ENCODE data around the gene SCNN1B.
A peak's percentile ranks its signal among the peaks of the same experiment; 100 is the strongest.

The SCNN1B gene

DNA sequence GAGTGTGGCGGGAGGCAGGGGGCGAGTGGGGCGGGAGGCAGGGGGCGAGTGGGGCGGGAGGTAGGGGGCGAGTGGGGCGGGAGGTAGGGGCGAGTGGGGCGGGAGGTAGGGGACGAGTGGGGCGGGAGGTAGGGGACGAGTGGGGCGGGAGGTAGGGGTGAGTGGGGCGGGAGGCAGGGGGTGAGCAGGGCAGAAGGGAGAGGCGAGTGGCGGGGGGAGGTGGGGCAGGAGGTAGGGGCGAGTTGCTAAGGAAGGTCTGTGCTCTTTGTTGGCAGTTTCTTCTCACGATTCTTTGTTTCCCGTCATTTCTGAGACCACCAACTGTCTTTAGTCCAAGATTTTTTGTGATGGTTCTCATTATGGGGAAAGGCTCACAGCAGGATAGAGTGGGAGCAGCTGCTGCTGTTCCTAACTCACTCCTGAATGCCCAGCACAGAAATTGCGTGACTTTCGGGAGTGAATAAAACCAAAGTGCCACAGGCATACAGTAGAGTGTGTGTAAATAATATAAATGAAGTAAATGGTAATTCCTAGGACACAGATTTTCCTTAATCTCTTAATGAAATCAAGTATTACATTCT is 106.2 kb downstream of the SCNN1B start:
- Histone ChIP-seq H3K27ac (ENCODE audit: low read depth, low read length) (no peak overlapping the region), H3K27me3 (ENCODE audit: control insufficient read depth in 5 of 5, insufficient read depth in 4 of 5, low read length in 5 of 5) (no peaks in the 10 kb centered on the region), H3K36me3 (ENCODE audit: control insufficient read depth in 5 of 5, insufficient read depth in 5 of 5, low read length in 5 of 5) (peaks cover 19 to 87% (median 73%) of the 10 kb centered on the region in 5 donors), H3K9me3 (ENCODE audit: control insufficient read depth in 5 of 5, low read length in 5 of 5) (no peaks in the 10 kb centered on the region), H3K9ac (ENCODE audit: low read length in 5 of 5) (no peak overlapping the region), H3K4me3 (ENCODE audit: low read depth in 1 of 5, low read length in 5 of 5) (no peak overlapping the region), H3K4me1 (ENCODE audit: control insufficient read depth in 5 of 5, insufficient read depth in 5 of 5, low read length in 5 of 5) (peaks cover 0 to 6% (median 0%) of the 10 kb centered on the region in 5 donors)

DNA sequence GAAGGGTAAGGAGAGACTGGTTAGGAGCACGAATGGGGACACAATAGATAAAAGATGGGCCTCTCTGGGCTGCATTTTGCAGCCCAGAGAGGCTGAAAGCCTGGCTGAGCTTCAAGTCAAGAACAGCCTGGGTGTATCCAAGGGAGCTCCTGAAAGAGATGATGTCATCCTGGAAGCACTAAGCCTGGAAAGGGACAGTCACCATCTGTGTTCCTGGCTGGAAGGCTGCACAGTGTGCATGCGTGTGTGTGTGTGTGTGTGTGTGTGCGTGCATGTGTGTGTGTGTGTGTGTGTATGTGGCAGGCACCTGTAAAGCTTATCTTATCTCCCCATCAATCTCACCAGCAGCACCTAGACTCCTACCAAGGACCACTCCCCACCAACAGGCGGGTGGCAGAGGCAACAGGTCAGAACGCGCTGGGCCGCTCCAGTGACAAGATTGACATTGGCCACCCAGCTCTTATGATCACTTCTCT is 106.8 kb downstream of the SCNN1B start:
- H3K4me3 ChIP-seq (ENCODE audit: low read depth in 1 of 5, low read length in 5 of 5), result no peak overlapping the region
- peaks cover 0 to 6% (median 0%) of the 10 kb centered on the region in 5 donors for H3K4me1 ChIP-seq (ENCODE audit: control insufficient read depth in 5 of 5, insufficient read depth in 5 of 5, low read length in 5 of 5)
- H3K9me3 ChIP-seq (ENCODE audit: control insufficient read depth in 5 of 5, low read length in 5 of 5), result no peaks in the 10 kb centered on the region
- no peaks in the 10 kb centered on the region for H3K27me3 ChIP-seq (ENCODE audit: control insufficient read depth in 5 of 5, insufficient read depth in 4 of 5, low read length in 5 of 5)
- H3K36me3 ChIP-seq (ENCODE audit: control insufficient read depth in 5 of 5, insufficient read depth in 5 of 5, low read length in 5 of 5), result peaks cover 23 to 87% (median 74%) of the 10 kb centered on the region in 5 donors
- H3K9ac ChIP-seq (ENCODE audit: low read length in 5 of 5), result no peak overlapping the region
- H3K27ac ChIP-seq (ENCODE audit: low read depth, low read length), result no peak overlapping the region

DNA sequence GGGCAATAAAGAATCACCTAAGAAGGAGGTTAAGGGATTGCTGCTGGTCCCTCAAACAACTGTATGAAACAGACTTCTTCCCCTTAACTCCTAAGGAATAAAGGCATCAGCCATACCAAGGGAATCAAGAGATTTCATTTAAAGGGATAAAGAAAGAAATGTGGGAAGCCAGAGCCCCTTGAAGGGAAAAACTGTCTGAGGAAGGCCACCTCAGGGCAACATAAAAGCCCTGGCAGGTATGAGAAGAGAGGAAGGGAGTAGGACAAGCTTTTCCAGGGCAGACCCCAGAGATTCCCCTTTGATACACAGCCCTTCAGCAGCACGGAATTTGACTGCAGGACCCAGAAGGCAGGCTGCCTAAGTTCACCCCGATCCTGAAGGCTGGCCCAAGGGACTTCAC is 107.4 kb downstream of the SCNN1B start:
- H3K36me3 ChIP-seq (ENCODE audit: control insufficient read depth in 5 of 5, insufficient read depth in 5 of 5, low read length in 5 of 5), result peaks cover 25 to 88% (median 74%) of the 10 kb centered on the region in 5 donors
- H3K27ac ChIP-seq (ENCODE audit: low read depth, low read length), result no peak overlapping the region
- peaks cover 0 to 6% (median 0%) of the 10 kb centered on the region in 5 donors for H3K4me1 ChIP-seq (ENCODE audit: control insufficient read depth in 5 of 5, insufficient read depth in 5 of 5, low read length in 5 of 5)

DNA sequence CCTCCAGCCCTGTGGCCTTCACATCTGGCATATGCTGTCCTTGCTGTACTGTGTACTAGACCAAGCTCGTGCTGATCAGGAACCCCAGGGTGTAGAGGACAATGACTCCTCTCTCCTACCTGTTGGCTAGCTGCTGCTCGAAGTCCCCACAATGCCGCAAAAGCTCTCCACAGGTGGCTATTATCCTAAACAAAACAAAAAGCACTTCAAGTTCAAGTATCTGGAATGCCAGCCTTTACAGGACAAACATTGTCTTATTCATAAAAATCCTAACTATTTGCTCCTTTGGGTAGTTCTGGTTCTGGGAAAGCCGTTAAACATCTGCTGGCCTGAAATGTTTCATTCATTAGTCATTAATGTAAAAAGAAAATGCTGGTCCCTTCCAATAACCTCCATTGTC is 108.1 kb downstream of the SCNN1B start:
- H3K36me3 ChIP-seq (ENCODE audit: control insufficient read depth in 5 of 5, insufficient read depth in 5 of 5, low read length in 5 of 5), result peaks cover 25 to 88% (median 74%) of the 10 kb centered on the region in 5 donors
- no peaks in the 10 kb centered on the region for H3K9me3 ChIP-seq (ENCODE audit: control insufficient read depth in 5 of 5, low read length in 5 of 5)
- no peak overlapping the region for H3K9ac ChIP-seq (ENCODE audit: low read length in 5 of 5)
- H3K27ac ChIP-seq (ENCODE audit: low read depth, low read length), result no peak overlapping the region
- no peaks in the 10 kb centered on the region for H3K27me3 ChIP-seq (ENCODE audit: control insufficient read depth in 5 of 5, insufficient read depth in 4 of 5, low read length in 5 of 5)
- no peak overlapping the region for H3K4me3 ChIP-seq (ENCODE audit: low read depth in 1 of 5, low read length in 5 of 5)
- H3K4me1 ChIP-seq (ENCODE audit: control insufficient read depth in 5 of 5, insufficient read depth in 5 of 5, low read length in 5 of 5), result peaks cover 0 to 6% (median 0%) of the 10 kb centered on the region in 5 donors

More for the DNA sequence above, 107.4 kb downstream of the SCNN1B start:
- Histone ChIP-seq H3K9me3 (ENCODE audit: control insufficient read depth in 5 of 5, low read length in 5 of 5) (no peaks in the 10 kb centered on the region), H3K27me3 (ENCODE audit: control insufficient read depth in 5 of 5, insufficient read depth in 4 of 5, low read length in 5 of 5) (no peaks in the 10 kb centered on the region), H3K9ac (ENCODE audit: low read length in 5 of 5) (no peak overlapping the region), H3K4me3 (ENCODE audit: low read depth in 1 of 5, low read length in 5 of 5) (no peak overlapping the region)

DNA sequence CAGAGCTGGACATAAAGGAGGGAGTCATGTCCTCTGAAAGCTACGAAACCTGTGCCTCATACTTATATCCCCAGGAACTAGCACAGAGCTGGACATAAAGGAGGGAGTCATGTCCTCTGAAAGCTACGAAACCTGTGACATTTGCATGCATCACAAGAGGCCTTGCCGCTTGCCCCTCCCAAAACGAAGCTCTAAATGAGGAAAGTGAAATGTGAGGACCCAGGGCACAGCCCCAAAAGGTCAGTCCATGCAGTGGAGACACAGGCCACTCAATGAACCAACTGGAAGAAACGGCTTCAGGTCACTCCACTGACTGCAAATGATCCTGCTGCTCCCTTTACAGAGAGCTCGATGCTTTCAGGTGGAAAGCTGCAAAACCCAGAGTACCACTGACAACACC is 112.6 kb downstream of the SCNN1B start:
- peaks cover 28 to 85% (median 74%) of the 10 kb centered on the region in 5 donors for H3K36me3 ChIP-seq (ENCODE audit: control insufficient read depth in 5 of 5, insufficient read depth in 5 of 5, low read length in 5 of 5)
- H3K4me1 ChIP-seq (ENCODE audit: control insufficient read depth in 5 of 5, insufficient read depth in 5 of 5, low read length in 5 of 5), result no peaks in the 10 kb centered on the region

DNA sequence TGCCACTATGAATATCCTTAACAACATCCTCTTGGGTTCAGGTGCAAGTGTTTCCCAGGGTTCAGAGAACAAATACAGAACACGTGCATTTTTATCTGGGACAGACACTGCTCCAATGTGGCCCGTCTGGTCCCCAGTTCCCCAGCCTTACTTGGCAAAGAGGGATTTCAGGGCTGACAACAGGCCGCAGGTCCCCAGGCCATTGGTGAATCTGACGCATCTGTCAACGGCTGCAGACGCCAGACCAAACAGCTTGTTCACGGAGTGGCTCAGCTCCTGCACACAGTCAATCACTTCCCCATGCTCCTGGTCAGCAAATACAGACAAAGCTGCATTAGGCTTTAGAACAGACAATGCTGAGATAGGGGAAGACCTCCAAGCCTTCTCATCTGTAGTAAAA is 114.7 kb downstream of the SCNN1B start:
- Histone ChIP-seq H3K4me3 (ENCODE audit: low read depth in 1 of 5, low read length in 5 of 5) (no peak overlapping the region), H3K27me3 (ENCODE audit: control insufficient read depth in 5 of 5, insufficient read depth in 4 of 5, low read length in 5 of 5) (no peaks in the 10 kb centered on the region), H3K4me1 (ENCODE audit: control insufficient read depth in 5 of 5, insufficient read depth in 5 of 5, low read length in 5 of 5) (no peaks in the 10 kb centered on the region), H3K9me3 (ENCODE audit: control insufficient read depth in 5 of 5, low read length in 5 of 5) (no peaks in the 10 kb centered on the region), H3K36me3 (ENCODE audit: control insufficient read depth in 5 of 5, insufficient read depth in 5 of 5, low read length in 5 of 5) (peaks cover 21 to 69% (median 63%) of the 10 kb centered on the region in 5 donors), H3K9ac (ENCODE audit: low read length in 5 of 5) (no peak overlapping the region), H3K27ac (ENCODE audit: low read depth, low read length) (no peak overlapping the region)

More for the DNA sequence above, 112.6 kb downstream of the SCNN1B start:
- Histone ChIP-seq H3K27me3 (ENCODE audit: control insufficient read depth in 5 of 5, insufficient read depth in 4 of 5, low read length in 5 of 5) (no peaks in the 10 kb centered on the region), H3K27ac (ENCODE audit: low read depth, low read length) (no peak overlapping the region), H3K9ac (ENCODE audit: low read length in 5 of 5) (no peak overlapping the region), H3K4me3 (ENCODE audit: low read depth in 1 of 5, low read length in 5 of 5) (no peak overlapping the region), H3K9me3 (ENCODE audit: control insufficient read depth in 5 of 5, low read length in 5 of 5) (no peaks in the 10 kb centered on the region)

DNA sequence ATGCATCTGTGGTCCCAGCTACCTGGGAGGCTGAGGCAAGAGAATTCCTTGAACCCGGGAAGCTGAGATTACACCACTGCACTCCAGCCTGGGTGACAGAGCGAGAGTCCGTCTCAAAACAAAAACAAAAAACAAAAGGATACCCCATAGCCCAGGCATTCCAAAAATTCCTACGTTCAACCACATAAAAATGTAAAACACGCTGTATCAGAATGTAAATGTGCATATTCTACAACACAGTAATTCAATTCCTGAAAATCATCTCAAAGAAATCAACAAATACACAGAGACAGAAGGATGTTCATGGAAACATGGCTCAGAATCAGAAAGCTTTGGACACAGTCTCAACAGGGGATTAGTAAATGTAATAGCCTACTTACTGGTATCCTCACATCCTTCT is 117.9 kb downstream of the SCNN1B start:
- peaks cover 0 to 16% (median 7%) of the 10 kb centered on the region in 5 donors for H3K4me1 ChIP-seq (ENCODE audit: control insufficient read depth in 5 of 5, insufficient read depth in 5 of 5, low read length in 5 of 5)
- H3K4me3 ChIP-seq (ENCODE audit: low read depth in 1 of 5, low read length in 5 of 5), result no peak overlapping the region
- H3K27me3 ChIP-seq (ENCODE audit: control insufficient read depth in 5 of 5, insufficient read depth in 4 of 5, low read length in 5 of 5), result no peaks in the 10 kb centered on the region
- no peak overlapping the region for H3K9ac ChIP-seq (ENCODE audit: low read length in 5 of 5)
- peaks cover 8 to 50% (median 43%) of the 10 kb centered on the region in 5 donors for H3K36me3 ChIP-seq (ENCODE audit: control insufficient read depth in 5 of 5, insufficient read depth in 5 of 5, low read length in 5 of 5)
- no peak overlapping the region for H3K27ac ChIP-seq (ENCODE audit: low read depth, low read length)
- H3K9me3 ChIP-seq (ENCODE audit: control insufficient read depth in 5 of 5, low read length in 5 of 5), result no peaks in the 10 kb centered on the region

DNA sequence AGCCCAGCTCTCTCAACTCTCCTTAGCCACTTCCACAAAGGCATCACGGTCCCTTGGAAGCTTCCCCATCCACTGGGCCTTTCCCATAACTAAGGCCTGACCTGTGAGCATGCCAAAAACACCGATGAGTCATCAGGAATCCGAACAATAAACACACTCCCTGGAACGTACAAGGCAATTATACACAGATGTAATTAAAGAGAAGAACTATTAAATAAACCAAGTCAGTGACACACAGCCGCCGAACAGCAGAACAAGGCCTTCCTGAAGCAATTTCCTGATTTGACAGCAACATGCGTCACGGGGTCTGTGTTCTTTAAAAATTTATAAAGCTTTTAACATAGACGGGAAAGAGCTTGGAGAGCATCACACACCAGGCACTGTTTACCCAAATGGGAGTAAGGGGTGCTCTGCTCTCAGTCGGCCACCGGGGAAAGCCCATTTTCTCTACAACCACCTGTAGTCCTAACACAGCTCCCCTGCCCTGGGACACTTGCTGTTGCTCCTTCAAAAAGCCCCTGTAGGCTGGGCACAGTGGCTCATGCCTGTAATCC is 121.5 kb downstream of the SCNN1B start:
- no peaks in the 10 kb centered on the region for H3K27me3 ChIP-seq (ENCODE audit: control insufficient read depth in 5 of 5, insufficient read depth in 4 of 5, low read length in 5 of 5)
- peak overlapping the region in 1 of 5 donors; percentile 62 for H3K9ac ChIP-seq (ENCODE audit: low read length in 5 of 5)
- no peak overlapping the region for H3K4me3 ChIP-seq (ENCODE audit: low read depth in 1 of 5, low read length in 5 of 5)
- peaks cover 3 to 31% (median 13%) of the 10 kb centered on the region in 5 donors for H3K36me3 ChIP-seq (ENCODE audit: control insufficient read depth in 5 of 5, insufficient read depth in 5 of 5, low read length in 5 of 5)
- H3K4me1 ChIP-seq (ENCODE audit: control insufficient read depth in 5 of 5, insufficient read depth in 5 of 5, low read length in 5 of 5), result peaks cover 0 to 16% (median 7%) of the 10 kb centered on the region in 5 donors
- H3K27ac ChIP-seq (ENCODE audit: low read depth, low read length), result peak overlapping the region; percentile 46
- H3K9me3 ChIP-seq (ENCODE audit: control insufficient read depth in 5 of 5, low read length in 5 of 5), result no peaks in the 10 kb centered on the region

DNA sequence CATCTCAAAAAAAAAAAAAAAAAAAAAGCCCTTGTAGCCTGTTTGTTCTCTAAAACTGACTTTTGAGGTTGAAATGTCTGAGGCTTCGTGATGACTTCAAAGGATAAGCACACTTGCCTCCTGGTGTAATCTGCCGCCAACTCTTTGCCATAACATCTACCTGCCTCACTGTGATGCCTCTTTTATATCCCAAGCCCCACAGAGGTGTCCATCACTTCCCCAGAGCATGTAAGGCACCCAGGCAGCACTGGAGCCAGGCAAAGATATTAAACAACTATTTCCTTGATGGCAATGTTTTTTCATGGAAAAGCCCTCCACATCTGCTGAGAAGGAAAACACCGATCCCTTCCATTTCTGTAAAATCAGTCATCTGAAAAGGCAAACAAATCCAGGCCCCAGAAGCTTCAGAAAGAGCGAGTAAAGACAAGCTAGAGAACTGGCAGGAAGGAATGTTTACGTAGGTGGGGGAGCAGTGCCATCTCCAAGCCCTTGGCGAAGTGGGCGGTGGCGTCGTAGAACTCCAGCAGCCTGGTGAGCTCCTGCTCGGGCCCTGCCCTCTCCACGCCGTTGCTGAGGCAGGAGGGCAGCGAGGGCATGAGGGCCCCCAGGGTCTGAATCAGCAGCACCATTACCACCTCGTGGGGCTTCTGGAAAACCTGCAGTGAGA is 122.3 kb downstream of the SCNN1B start:
- H3K9me3 ChIP-seq (ENCODE audit: control insufficient read depth in 5 of 5, low read length in 5 of 5), result no peaks in the 10 kb centered on the region
- H3K9ac ChIP-seq (ENCODE audit: low read length in 5 of 5), result peak overlapping the region in 1 of 5 donors; percentile 6
- H3K27ac ChIP-seq (ENCODE audit: low read depth, low read length), result peak overlapping the region; percentile 12
- peaks cover 3 to 31% (median 16%) of the 10 kb centered on the region in 5 donors for H3K36me3 ChIP-seq (ENCODE audit: control insufficient read depth in 5 of 5, insufficient read depth in 5 of 5, low read length in 5 of 5)
- H3K27me3 ChIP-seq (ENCODE audit: control insufficient read depth in 5 of 5, insufficient read depth in 4 of 5, low read length in 5 of 5), result no peaks in the 10 kb centered on the region
- no peak overlapping the region for H3K4me3 ChIP-seq (ENCODE audit: low read depth in 1 of 5, low read length in 5 of 5)
- peaks cover 0 to 16% (median 7%) of the 10 kb centered on the region in 5 donors for H3K4me1 ChIP-seq (ENCODE audit: control insufficient read depth in 5 of 5, insufficient read depth in 5 of 5, low read length in 5 of 5)

DNA sequence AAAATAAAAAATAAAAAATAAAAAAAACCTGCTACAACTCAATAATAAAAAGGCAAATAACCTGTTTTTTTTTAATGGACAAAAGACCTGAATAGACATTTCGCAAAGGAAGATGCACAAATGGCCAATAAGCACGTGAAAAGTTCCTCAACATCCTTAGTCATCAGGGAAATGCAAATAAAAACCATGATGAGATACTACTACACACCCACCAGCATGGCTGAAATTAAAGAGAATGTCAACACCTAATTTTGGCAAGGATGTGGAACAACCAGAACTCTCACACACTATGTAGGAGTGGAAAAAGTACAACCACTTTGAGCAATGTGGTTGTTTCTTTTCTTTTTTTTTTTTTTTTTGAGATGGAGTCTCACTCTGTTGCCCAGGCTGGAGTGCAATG is 126.2 kb downstream of the SCNN1B start:
- H3K9ac ChIP-seq (ENCODE audit: low read length in 5 of 5), result no peak overlapping the region
- H3K27ac ChIP-seq (ENCODE audit: low read depth, low read length), result no peak overlapping the region
- peaks cover 12 to 56% (median 37%) of the 10 kb centered on the region in 5 donors for H3K36me3 ChIP-seq (ENCODE audit: control insufficient read depth in 5 of 5, insufficient read depth in 5 of 5, low read length in 5 of 5)
- H3K9me3 ChIP-seq (ENCODE audit: control insufficient read depth in 5 of 5, low read length in 5 of 5), result no peaks in the 10 kb centered on the region
- peaks cover 0 to 13% (median 5%) of the 10 kb centered on the region in 5 donors for H3K4me1 ChIP-seq (ENCODE audit: control insufficient read depth in 5 of 5, insufficient read depth in 5 of 5, low read length in 5 of 5)
- no peaks in the 10 kb centered on the region for H3K27me3 ChIP-seq (ENCODE audit: control insufficient read depth in 5 of 5, insufficient read depth in 4 of 5, low read length in 5 of 5)
- no peak overlapping the region for H3K4me3 ChIP-seq (ENCODE audit: low read depth in 1 of 5, low read length in 5 of 5)

Measured in subcutaneous abdominal adipose tissue (tissue), 5 donors.